Endothelial cell of umbilical vein (primary cell): ENCODE measurements around the gene CD164L2.

Experiments
- EZH2 ChIP-seq: IDR thresholded peaks from 2 replicates; pipeline ENCODE4 v1.6.1; 2012; ENCODE audit warnings: borderline replicate concordance, low read depth, mild to moderate bottlenecking, moderate library complexity, low read length, inconsistent platforms; ENCODE audit not compliant: severe bottlenecking
- GATA2 ChIP-seq: IDR thresholded peaks from 2 replicates; pipeline ENCODE4 v1.7.0; 2011; ENCODE audit warnings: low read depth, mild to moderate bottlenecking, moderate library complexity, mixed read lengths, low read length; ENCODE audit not compliant: insufficient read length, insufficient read depth
- TF ChIP-seq, protein P1 (sequence below): IDR thresholded peaks from 2 replicates; pipeline ENCODE4 v1.6.1; 2011; ENCODE audit not compliant: insufficient read depth, insufficient read length
- TF ChIP-seq, protein P2 (sequence below), 2 donors: IDR thresholded peaks; 1 replicate in 1 of 2; 2 replicates in 1 of 2; pipeline ENCODE4 v1.5.1; 2011; ENCODE audit warnings: low read length in 2 of 2, mild to moderate bottlenecking in 2 of 2, moderate library complexity in 2 of 2, control low read depth in 1 of 2, inconsistent platforms in 1 of 2, low read depth in 1 of 2; ENCODE audit not compliant: insufficient read depth in 1 of 2; ENCODE audit errors: extremely low read depth in 1 of 2

DNA sequence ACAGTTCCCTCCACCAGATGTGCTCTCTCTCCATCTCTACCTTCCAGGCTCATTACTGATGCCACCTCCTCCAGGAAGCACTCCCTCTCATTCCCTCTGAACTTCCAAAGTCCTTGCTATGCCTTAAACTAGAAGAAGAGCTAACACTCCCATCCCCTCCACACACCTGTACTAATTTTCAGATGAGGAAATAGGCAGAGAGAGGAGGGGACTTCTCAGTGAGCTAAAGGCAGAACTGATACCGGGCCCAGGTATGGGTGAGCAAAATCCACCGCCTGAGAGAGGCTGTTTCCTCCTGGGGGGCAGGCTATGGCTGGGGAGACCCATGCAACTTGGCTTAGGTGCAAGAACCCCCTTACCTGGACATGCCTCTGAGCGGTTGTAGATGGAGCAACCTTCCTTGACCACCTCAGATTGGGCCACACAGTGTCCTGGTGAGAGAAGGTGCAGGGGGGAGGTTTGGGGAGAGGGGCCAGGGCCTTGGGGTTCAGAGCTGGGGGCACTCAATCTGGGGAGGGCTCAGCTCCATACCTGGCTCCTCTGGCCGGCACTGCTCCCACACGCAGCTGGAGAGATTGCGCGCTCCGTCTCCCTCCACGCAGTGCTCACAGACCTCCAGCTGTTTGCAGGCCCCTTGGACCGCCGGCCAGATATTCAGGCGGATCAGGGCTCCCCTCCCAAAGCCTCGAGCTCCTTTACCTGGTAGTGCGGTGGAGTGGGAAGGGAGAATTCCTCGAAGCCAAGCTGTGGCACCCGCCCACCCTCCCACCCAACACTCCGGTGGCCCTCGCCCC, 967 bp downstream of the CD164L2 start:
- TF ChIP-seq, protein P1, sequence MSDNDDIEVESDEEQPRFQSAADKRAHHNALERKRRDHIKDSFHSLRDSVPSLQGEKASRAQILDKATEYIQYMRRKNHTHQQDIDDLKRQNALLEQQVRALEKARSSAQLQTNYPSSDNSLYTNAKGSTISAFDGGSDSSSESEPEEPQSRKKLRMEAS: no peak
- TF ChIP-seq, protein P2, sequence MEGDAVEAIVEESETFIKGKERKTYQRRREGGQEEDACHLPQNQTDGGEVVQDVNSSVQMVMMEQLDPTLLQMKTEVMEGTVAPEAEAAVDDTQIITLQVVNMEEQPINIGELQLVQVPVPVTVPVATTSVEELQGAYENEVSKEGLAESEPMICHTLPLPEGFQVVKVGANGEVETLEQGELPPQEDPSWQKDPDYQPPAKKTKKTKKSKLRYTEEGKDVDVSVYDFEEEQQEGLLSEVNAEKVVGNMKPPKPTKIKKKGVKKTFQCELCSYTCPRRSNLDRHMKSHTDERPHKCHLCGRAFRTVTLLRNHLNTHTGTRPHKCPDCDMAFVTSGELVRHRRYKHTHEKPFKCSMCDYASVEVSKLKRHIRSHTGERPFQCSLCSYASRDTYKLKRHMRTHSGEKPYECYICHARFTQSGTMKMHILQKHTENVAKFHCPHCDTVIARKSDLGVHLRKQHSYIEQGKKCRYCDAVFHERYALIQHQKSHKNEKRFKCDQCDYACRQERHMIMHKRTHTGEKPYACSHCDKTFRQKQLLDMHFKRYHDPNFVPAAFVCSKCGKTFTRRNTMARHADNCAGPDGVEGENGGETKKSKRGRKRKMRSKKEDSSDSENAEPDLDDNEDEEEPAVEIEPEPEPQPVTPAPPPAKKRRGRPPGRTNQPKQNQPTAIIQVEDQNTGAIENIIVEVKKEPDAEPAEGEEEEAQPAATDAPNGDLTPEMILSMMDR (IDR thresholded peaks at IDR 0.05; ENCODE audit: extremely low read depth in 1 of 2, insufficient read depth in 1 of 2, low read depth in 1 of 2, low read length in 2 of 2): no peak
- no peak for TF ChIP-seq EZH2
- no peak for TF ChIP-seq GATA2
